Ovary (tissue), 9 donors: ENCODE results near the gene UNC45B. TPM values are rescaled to one million over a fixed set of nuclear protein-coding genes. Genes with fewer than 3 reads are reported as not detected.
"Not testable (repeated sequence)": the region's sequence is repeated elsewhere in the genome, so short reads cannot be mapped to it uniquely, and the experiment has no call there.

Experiments
- DNase-seq, 5 donors: peaks; one replicate each; pipeline ENCODE4 v3.0.0-alpha.2; 2019 to 2020
- H3K27ac ChIP-seq, 2 donors: fragments of 200-600 bp; one replicate each; pipeline versions ENCODE4 v1.5.1 to v1.8.0; 2019 to 2022
- H3K27me3 ChIP-seq: fragments of 200-600 bp; one replicate; pipeline ENCODE4 v1.8.0; 2022
- H3K36me3 ChIP-seq: fragments of 200-600 bp; sonication (generic); one replicate; pipeline ENCODE4 v1.5.1; 2019
- H3K4me1 ChIP-seq: one replicate; pipeline ENCODE4 v1.8.1; 2013; ENCODE audit warnings: mild to moderate bottlenecking, moderate library complexity; ENCODE audit not compliant: insufficient read depth
- H3K4me3 ChIP-seq: fragments of 200-600 bp; sonication (generic); one replicate; pipeline ENCODE4 v1.5.1; 2017
- H3K9me3 ChIP-seq, 2 donors: fragments of 200-600 bp in 1 of 2; sonication (generic) in 1 of 2; one replicate each; pipeline versions ENCODE4 v1.5.1 to v1.8.1; 2013 to 2019; ENCODE audit warnings: mild to moderate bottlenecking in 1 of 2, moderate library complexity in 1 of 2
- CTCF ChIP-seq, 3 donors: fragments of 450-650 bp in 2 of 3; fragments of 200-600 bp in 1 of 3; IDR thresholded peaks; one replicate each; pipeline versions ENCODE4 v1.5.1 to v1.8.0; 2016 to 2022; ENCODE audit warnings: antibody characterized with exemption in 3 of 3, mild to moderate bottlenecking in 1 of 3
- EP300 ChIP-seq: sonication (generic); formaldehyde crosslinking; IDR thresholded peaks from one replicate; pipeline ENCODE4 v1.6.1; 2017; ENCODE audit warnings: antibody characterized with exemption
- POLR2A ChIP-seq: fragments of 450-650 bp; IDR thresholded peaks from one replicate; pipeline ENCODE4 v1.6.1; 2017; ENCODE audit warnings: antibody characterized with exemption, mild to moderate bottlenecking, moderate library complexity
- WGBS, 3 donors: extraction: QIAGEN DNeasy Blood & Tissue Kit in 1 of 3; methylation state at CpG; one replicate each; pipeline versions ENCODE4 v1.1.5 to v1.1.7; 2013 to 2017; 5-methylcytosine and 5-hydroxymethylcytosine counted together
- intact Hi-C, 4 donors: fragments of 100-400 bp; cut with DNase I; formaldehyde crosslinking; loops; one replicate each; pipeline versions ENCODE4 v1.11.0 to v1.15.1; 2022 to 2023
- polyA plus RNA-seq, 2 donors: library from polyadenylated mRNA; stranded (reverse); fragments of 200-250 nt in 1 of 2; fragments of 350-450 nt in 1 of 2; fragmentation: Illumina TruSeq in 1 of 2; extraction: RNeasy Lipid Tissue Mini Kit (QIAGEN cat#74804) in 1 of 2; gene quantifications; one replicate each; pipeline ENCODE4 v1.2.3, GENCODE V29; 2013 to 2014
- total RNA-seq, 7 donors: library from RNA; depleted of rRNA in 2 of 7; stranded (reverse); fragments of >200 nt in 2 of 7; fragmentation: NEBNext Ultra II Directional in 3 of 7; extraction: Animal tissue kit (Norgen Biotek cat#: 25700) in 3 of 7; gene quantifications; one replicate each; pipeline versions ENCODE4 v1.1.0 to v1.2.4, GENCODE V29; 2016 to 2023
- donor health status: DM: no; HTN: no; CAD: no; lungs with moderate emphysema.
- donor health status: DM: no; HTN: no; CAD: no.
- donor health status: Bipolar disorder and iron deficiency.
- donor health status: DM: yes; HTN: yes; CAD: no.
- donor health status: DM: no; HTN: no; CAD: no.
- donor health status: DM: yes; HTN: yes; CAD: no.

The UNC45B gene
- total and polyA plus RNA-seq, 9 donors: 0.05 to 0.10 (median 0.05) TPM; not detected in 4

GRCh38 chr17:35174835-35175334 lies 27.3 kb downstream of the UNC45B start:
- H3K4me1 ChIP-seq: no peaks in the 10 kb centered on the region
- 74 to 80% (median 79%) methylated on average over 2 of the region's 2 CpGs for WGBS, 3 donors
- TF ChIP-seq EP300 (no peak), POLR2A (no peak), CTCF (IDR thresholded peaks at IDR 0.05) (no peak)
- H3K36me3 ChIP-seq: no peaks in the 10 kb centered on the region
- DNase-seq: no peak
- no peak overlapping the region for H3K4me3 ChIP-seq
- H3K9me3 ChIP-seq: no peaks in the 10 kb centered on the region
- H3K27me3 ChIP-seq: no peaks in the 10 kb centered on the region
- H3K27ac ChIP-seq: no peak overlapping the region
- intact Hi-C loops: loop anchor here in 1 of 4 donors (10.0 kb wide), 1 partner anchor 360 kb away; the partner anchor contains the start of gene SLFN12L

GRCh38 chr17:35175638-35176415 lies 28.2 kb downstream of the UNC45B start:
- Histone ChIP-seq H3K4me1 (no peaks in the 10 kb centered on the region), H3K27me3 (no peaks in the 10 kb centered on the region), H3K36me3 (no peaks in the 10 kb centered on the region), H3K27ac (no peak overlapping the region), H3K9me3 (no peaks in the 10 kb centered on the region), H3K4me3 (no peak overlapping the region)
- TF ChIP-seq CTCF (IDR thresholded peaks at IDR 0.05) (no peak), POLR2A (no peak), EP300 (no peak)
- intact Hi-C loops: loop anchor here in 1 of 4 donors (10.0 kb wide), 1 partner anchor 359 kb away; the partner anchor contains the start of gene SLFN12L
- WGBS, 3 donors: 67 to 84% (median 73%) methylated on average over 9 of the region's 9 CpGs
- DNase-seq: no peak

- intact Hi-C loops: loop anchor here in 1 of 4 donors (10.0 kb wide), 1 partner anchor 358 kb away; the partner anchor contains the start of gene SLFN12L
- Histone ChIP-seq H3K4me3 (no peak overlapping the region), H3K27ac (no peak overlapping the region), H3K27me3 (no peaks in the 10 kb centered on the region), H3K9me3 (no peaks in the 10 kb centered on the region), H3K36me3 (no peaks in the 10 kb centered on the region), H3K4me1 (no peaks in the 10 kb centered on the region)
- no peak for DNase-seq
- no peak for TF ChIP-seq EP300
- no peak for TF ChIP-seq CTCF (IDR thresholded peaks at IDR 0.05)
- TF ChIP-seq POLR2A: no peak
- WGBS, 3 donors: 61 to 70% (median 65%) methylated on average over 8 of the region's 8 CpGs
Observed at GRCh38 chr17:35176897-35177296, 29.3 kb downstream of the UNC45B start.

- 89 to 96% (median 90%) methylated on average over 5 of the region's 5 CpGs for WGBS, 3 donors
- not testable (repeated sequence) for H3K36me3 ChIP-seq, DNase-seq, H3K9me3 ChIP-seq, H3K27ac ChIP-seq, H3K27me3 ChIP-seq, H3K4me1 ChIP-seq, H3K4me3 ChIP-seq
- intact Hi-C loops: loop anchor here in 1 of 4 donors (10.0 kb wide), 1 partner anchor 355 kb away; the partner anchor contains the start of gene SLFN12L
Observed at GRCh38 chr17:35179379-35179778, 31.8 kb downstream of the UNC45B start.

- TF ChIP-seq POLR2A (no peak), CTCF (IDR thresholded peaks at IDR 0.05) (no peak), EP300 (no peak)
- Histone ChIP-seq H3K4me1 (no peaks in the 10 kb centered on the region), H3K27me3 (no peaks in the 10 kb centered on the region), H3K9me3 (no peaks in the 10 kb centered on the region), H3K36me3 (no peaks in the 10 kb centered on the region), H3K4me3 (no peak overlapping the region), H3K27ac (no peak overlapping the region)
- intact Hi-C loops: no loop called here
- 59 to 64% (median 63%) methylated on average over 6 of the region's 6 CpGs for WGBS, 3 donors
- no peak for DNase-seq
Observed at GRCh38 chr17:35183332-35183731, 35.7 kb downstream of the UNC45B start.
